Peyer's patch (tissue), 4 donors: ENCODE data around the gene RNF175.

Experiments
- CTCF ChIP-seq, 6 experiments: fragments of 450-650 bp in 4 of 6; fragments of 200-600 bp in 2 of 6; sonication (generic) in 1 of 6; IDR thresholded peaks; one replicate each; pipeline ENCODE4 v1.5.1; 2017 to 2019; ENCODE audit warnings: antibody characterized with exemption in 6 of 6, mild to moderate bottlenecking in 3 of 6, moderate library complexity in 1 of 6
- POLR2A ChIP-seq, 2 donors: fragments of 450-650 bp; IDR thresholded peaks; one replicate each; pipeline ENCODE4 v1.5.1; 2017; ENCODE audit warnings: antibody characterized with exemption in 2 of 2, mild to moderate bottlenecking in 2 of 2, moderate library complexity in 2 of 2

GRCh38 chr4:153725136-153725830 is 34.5 kb downstream of the RNF175 start:
- TF ChIP-seq CTCF (IDR thresholded peaks at IDR 0.05) (no peak), POLR2A (IDR thresholded peaks at IDR 0.05) (no peak)
